SK-MEL-5 (cell line): Measurements from ENCODE around the gene CEACAM5. TPM values are rescaled to one million over a fixed set of nuclear protein-coding genes. Genes with fewer than 3 reads are reported as not detected.
A peak's percentile ranks its signal among the peaks of the same experiment; 100 is the strongest.

Source experiments
- DNase-seq: peaks from one replicate; pipeline ENCODE4 v3.0.0-alpha.2; 2016; ENCODE audit warnings: low read depth, low spot score
- in situ Hi-C: cut with HindIII; loops from 2 replicates; pipeline ENCODE4 v1.10.0; 2016; ENCODE audit warnings: low sequenced_read_pairs, high pct_unique_total_duplicates, low pct_unique_long_range_greater_than_20kb
- polyA plus RNA-seq, 2 experiments: library from polyadenylated mRNA; depleted of rRNA; stranded (reverse); fragments of >200 nt; gene quantifications; 2 replicates each; pipeline ENCODE4 v1.2.3, GENCODE V29; 2015
- total RNA-seq: library from RNA; depleted of rRNA; stranded (reverse); fragments of >200 nt; shearing (Covaris generic); gene quantifications from 2 replicates; pipeline ENCODE4 v1.2.3, GENCODE V29; 2014; rRNA removed

Gene CEACAM5
- total RNA-seq: not detected in 2 replicates
- not detected in 2 replicates for polyA plus RNA-seq (2015; cell fraction: cytosol; rRNA removed)
- polyA plus RNA-seq (2015; cell fraction: nucleus; rRNA removed): not detected in 2 replicates

GRCh38 chr19:41708481-41708880 lies at the start of gene CEACAM5:
TSS of gene CEACAM5 (plus strand) at chr19:41708626. CDS start at chr19:41708732, 106 bp downstream.
- in situ Hi-C loops: no loop called here
- no peak for DNase-seq

GRCh38 chr19:41666075-41666474 lies 42.4 kb upstream of the CEACAM5 start:
- no peak for DNase-seq
- in situ Hi-C loops: no loop called here

- in situ Hi-C loops: no loop called here
- DNase-seq: no peak
Observed at GRCh38 chr19:41668315-41668714, 40.1 kb upstream of the CEACAM5 start.

GRCh38 chr19:41670755-41671154 lies 37.7 kb upstream of the CEACAM5 start:
- in situ Hi-C loops: no loop called here
- DNase-seq: no peak

- in situ Hi-C loops: no loop called here
- DNase-seq: no peak
Observed at GRCh38 chr19:41671486-41671885, 36.9 kb upstream of the CEACAM5 start.

- in situ Hi-C loops: no loop called here
- DNase-seq: no peak
Observed at GRCh38 chr19:41682437-41682836, 26.0 kb upstream of the CEACAM5 start.

- no peak for DNase-seq
- in situ Hi-C loops: no loop called here
Observed at GRCh38 chr19:41687419-41687818, 21.0 kb upstream of the CEACAM5 start.

- no peak for DNase-seq
- in situ Hi-C loops: no loop called here
Observed at GRCh38 chr19:41688098-41688497, 20.3 kb upstream of the CEACAM5 start, which contains the start of gene CEACAM7. TSS of gene CEACAM7 (minus strand) at chr19:41688270. CDS start at chr19:41688165, 105 bp downstream.

GRCh38 chr19:41688687-41689086 lies 19.7 kb upstream of the CEACAM5 start:
- DNase-seq: no peak
- in situ Hi-C loops: no loop called here

GRCh38 chr19:41689993-41690800 lies 18.2 kb upstream of the CEACAM5 start:
- in situ Hi-C loops: no loop called here
- DNase-seq: no peak

- DNase-seq: no peak
- in situ Hi-C loops: no loop called here
Observed at GRCh38 chr19:41690801-41691065, 17.7 kb upstream of the CEACAM5 start.

- in situ Hi-C loops: no loop called here
- peak; percentile 46 for DNase-seq
Observed at GRCh38 chr19:41691268-41691970, 17.0 kb upstream of the CEACAM5 start.

GRCh38 chr19:41694196-41694595 lies 14.2 kb upstream of the CEACAM5 start:
- no peak for DNase-seq
- in situ Hi-C loops: no loop called here

- no peak for DNase-seq
- in situ Hi-C loops: no loop called here
Observed at GRCh38 chr19:41694831-41695635, 13.4 kb upstream of the CEACAM5 start.

- in situ Hi-C loops: no loop called here
- DNase-seq: no peak
Observed at GRCh38 chr19:41695745-41696144, 12.7 kb upstream of the CEACAM5 start.

GRCh38 chr19:41696402-41697197 lies 11.8 kb upstream of the CEACAM5 start:
- in situ Hi-C loops: no loop called here
- DNase-seq: no peak

GRCh38 chr19:41697198-41697855 lies 11.1 kb upstream of the CEACAM5 start:
- no peak for DNase-seq
- in situ Hi-C loops: no loop called here
